ENCODE results near the gene TMEM14C. TPM values are rescaled to one million over a fixed set of nuclear protein-coding genes. Genes with fewer than 3 reads are reported as not detected.

Gene TMEM14C
- total and polyA plus RNA-seq, 12 donors, result 105 to 133 (median 115) TPM

GRCh38 chr6:10756085-10756484, 33.2 kb downstream of the TMEM14C start:
- Histone ChIP-seq H3K27ac (no peak overlapping the region), H3K4me3 (no peak overlapping the region), H3K9me3 (no peaks in the 10 kb centered on the region), H3K4me1 (peaks cover 0 to 18% (median 9%) of the 10 kb centered on the region in 9 donors), H3K27me3 (no peaks in the 10 kb centered on the region), H3K36me3 (peaks cover 0 to 88% (median 18%) of the 10 kb centered on the region in 9 donors)
- TF ChIP-seq CTCF (IDR thresholded peaks at IDR 0.05), result no peak
- DNase-seq (no peak), ATAC-seq (no peak)
- 80 to 93% methylated on average over 1 of the region's 1 CpG for WGBS, 2 donors
- intact Hi-C loops (cut with DNase I), result loop anchor here in 1 of 10 donors (10.0 kb wide), 1 partner anchor 61 kb away; the partner anchor contains the start of genes C6orf52 and PAK1IP1

- DNase-seq (no peak), ATAC-seq (peak in 7 of 8 donors; percentile 38 to 69 (median 46))
- intact Hi-C loops (cut with DNase I), result loop anchor here in 1 of 10 donors (10.0 kb wide), 1 partner anchor 65 kb away; the partner anchor contains the start of genes C6orf52 and PAK1IP1
- H3K4me1 ChIP-seq, result peaks cover 0 to 18% (median 9%) of the 10 kb centered on the region in 9 donors
- peaks cover 0 to 55% (median 12%) of the 10 kb centered on the region in 9 donors for H3K36me3 ChIP-seq
- H3K4me3 ChIP-seq, result no peak overlapping the region
- no peaks in the 10 kb centered on the region for H3K27me3 ChIP-seq
- peak; percentile 17 to 58 (median 43) for TF ChIP-seq CTCF (IDR thresholded peaks at IDR 0.05)
- H3K27ac ChIP-seq, result peak overlapping the region in 2 of 10 donors; percentile 20 to 24
- WGBS, 2 donors, result 54 to 59% methylated on average over 3 of the region's 3 CpGs
- no peaks in the 10 kb centered on the region for H3K9me3 ChIP-seq
These were observed 36.5 kb downstream of the TMEM14C start for GRCh38 chr6:10759312-10759839.

GRCh38 chr6:10759884-10760329, 37.0 kb downstream of the TMEM14C start:
- H3K4me1 ChIP-seq, result peaks cover 0 to 18% (median 9%) of the 10 kb centered on the region in 9 donors
- no peak for TF ChIP-seq CTCF (IDR thresholded peaks at IDR 0.05)
- H3K9me3 ChIP-seq, result no peaks in the 10 kb centered on the region
- peak in 7 of 8 donors; percentile 33 to 89 (median 60) for ATAC-seq
- peaks cover 0 to 49% (median 9%) of the 10 kb centered on the region in 9 donors for H3K36me3 ChIP-seq
- intact Hi-C loops (cut with DNase I), result loop anchor here in 1 of 10 donors (10.0 kb wide), 1 partner anchor 65 kb away; the partner anchor contains the start of genes C6orf52 and PAK1IP1
- no peak overlapping the region for H3K4me3 ChIP-seq
- H3K27ac ChIP-seq, result peak overlapping the region in 2 of 10 donors; percentile 20 to 24
- H3K27me3 ChIP-seq, result no peaks in the 10 kb centered on the region
- WGBS, 2 donors, result 37 to 51% methylated on average over 6 of the region's 6 CpGs
- no peak for DNase-seq

GRCh38 chr6:10763006-10763405, 40.1 kb downstream of the TMEM14C start:
- intact Hi-C loops (cut with DNase I), result no loop called here
- H3K27me3 ChIP-seq, result no peaks in the 10 kb centered on the region
- WGBS, 2 donors, result 84 to 85% methylated on average over 2 of the region's 2 CpGs
- no peak overlapping the region for H3K27ac ChIP-seq
- no peak for DNase-seq
- peaks cover 0 to 18% (median 0%) of the 10 kb centered on the region in 9 donors for H3K36me3 ChIP-seq
- peaks cover 0 to 18% (median 9%) of the 10 kb centered on the region in 9 donors for H3K4me1 ChIP-seq
- no peak overlapping the region for H3K4me3 ChIP-seq
- no peaks in the 10 kb centered on the region for H3K9me3 ChIP-seq
- no peak for ATAC-seq
- TF ChIP-seq CTCF (IDR thresholded peaks at IDR 0.05), result no peak
